GM20000 (cell line): ENCODE data around the gene GHDC.
"Not testable (repeated sequence)": the region's sequence is repeated elsewhere in the genome, so short reads cannot be mapped to it uniquely, and the experiment has no call there.

ENCODE experiments used
- DNase-seq: peaks from one replicate; pipeline ENCODE4 v3.0.0; 2012; ENCODE audit warnings: low spot score
- TF ChIP-seq, protein P1 (sequence below): IDR thresholded peaks from 2 replicates; pipeline ENCODE4 v1.5.1; 2012; ENCODE audit warnings: mild to moderate bottlenecking, control low read depth; ENCODE audit errors: extremely low read depth, missing control alignments

Gene GHDC

DNA sequence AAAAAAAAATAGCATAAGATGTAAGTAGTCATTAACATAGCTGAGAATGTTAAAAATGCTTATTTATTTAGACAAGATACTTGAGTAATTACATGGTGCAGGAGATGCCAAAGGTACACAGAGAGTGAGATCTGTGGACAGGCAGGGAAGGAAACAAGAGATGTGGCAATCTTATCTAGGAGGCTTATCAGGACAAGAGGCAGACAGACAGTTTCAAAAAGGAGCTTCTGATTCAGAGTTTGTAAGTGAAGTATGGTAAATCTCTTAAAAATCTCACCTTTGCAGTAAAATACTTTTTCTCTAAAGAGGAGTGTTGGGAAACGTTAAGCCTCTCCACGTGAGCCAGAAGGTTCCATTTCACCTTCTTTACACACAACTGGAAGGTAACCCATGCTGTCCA lies 19.9 kb upstream of the GHDC start:
- DNase-seq: no peak
- TF ChIP-seq, protein P1, sequence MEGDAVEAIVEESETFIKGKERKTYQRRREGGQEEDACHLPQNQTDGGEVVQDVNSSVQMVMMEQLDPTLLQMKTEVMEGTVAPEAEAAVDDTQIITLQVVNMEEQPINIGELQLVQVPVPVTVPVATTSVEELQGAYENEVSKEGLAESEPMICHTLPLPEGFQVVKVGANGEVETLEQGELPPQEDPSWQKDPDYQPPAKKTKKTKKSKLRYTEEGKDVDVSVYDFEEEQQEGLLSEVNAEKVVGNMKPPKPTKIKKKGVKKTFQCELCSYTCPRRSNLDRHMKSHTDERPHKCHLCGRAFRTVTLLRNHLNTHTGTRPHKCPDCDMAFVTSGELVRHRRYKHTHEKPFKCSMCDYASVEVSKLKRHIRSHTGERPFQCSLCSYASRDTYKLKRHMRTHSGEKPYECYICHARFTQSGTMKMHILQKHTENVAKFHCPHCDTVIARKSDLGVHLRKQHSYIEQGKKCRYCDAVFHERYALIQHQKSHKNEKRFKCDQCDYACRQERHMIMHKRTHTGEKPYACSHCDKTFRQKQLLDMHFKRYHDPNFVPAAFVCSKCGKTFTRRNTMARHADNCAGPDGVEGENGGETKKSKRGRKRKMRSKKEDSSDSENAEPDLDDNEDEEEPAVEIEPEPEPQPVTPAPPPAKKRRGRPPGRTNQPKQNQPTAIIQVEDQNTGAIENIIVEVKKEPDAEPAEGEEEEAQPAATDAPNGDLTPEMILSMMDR: no peak

DNA sequence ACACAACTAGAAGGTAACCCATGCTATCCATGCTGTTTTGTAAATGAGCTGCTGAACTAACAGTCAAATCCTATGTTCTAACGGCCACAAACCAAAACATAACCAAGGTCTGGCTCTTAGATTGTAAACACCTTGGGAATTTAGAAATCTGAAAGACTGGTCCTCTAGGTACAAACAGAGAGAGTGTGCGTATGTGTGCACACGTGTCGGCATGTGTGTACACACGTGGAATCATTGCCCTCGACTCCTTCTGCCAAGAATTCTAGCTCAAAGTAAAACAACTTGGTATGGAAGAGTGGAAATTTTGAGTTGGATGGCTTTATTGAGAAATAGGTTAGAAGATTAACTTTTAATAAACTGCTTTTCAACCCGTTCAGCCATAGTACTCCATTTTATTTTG lies 18.1 kb upstream of the GHDC start:
- DNase-seq: no peak
- TF ChIP-seq, protein P1: no peak

DNA sequence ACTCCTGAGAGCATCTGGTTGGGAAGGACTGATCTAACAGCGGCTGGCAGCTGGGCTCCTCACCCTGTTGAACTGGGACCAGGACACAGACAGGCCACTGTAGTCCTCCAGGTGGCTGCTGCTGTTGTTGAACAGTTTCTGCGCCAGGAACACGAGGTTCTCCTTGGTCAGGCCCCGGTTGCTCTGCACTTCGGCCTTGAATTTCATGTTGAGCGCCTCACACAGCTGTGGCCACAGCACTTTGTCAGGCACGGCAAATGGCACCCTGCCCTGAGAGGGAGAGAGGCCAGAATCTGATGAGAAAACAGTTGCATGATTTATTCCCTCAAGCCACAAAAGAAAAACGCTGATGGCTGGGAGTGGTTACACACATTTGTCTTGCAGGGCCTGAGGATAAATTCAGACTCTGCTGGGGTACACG lies 17.6 kb upstream of the GHDC start:
- DNase-seq: not testable (repeated sequence)

DNA sequence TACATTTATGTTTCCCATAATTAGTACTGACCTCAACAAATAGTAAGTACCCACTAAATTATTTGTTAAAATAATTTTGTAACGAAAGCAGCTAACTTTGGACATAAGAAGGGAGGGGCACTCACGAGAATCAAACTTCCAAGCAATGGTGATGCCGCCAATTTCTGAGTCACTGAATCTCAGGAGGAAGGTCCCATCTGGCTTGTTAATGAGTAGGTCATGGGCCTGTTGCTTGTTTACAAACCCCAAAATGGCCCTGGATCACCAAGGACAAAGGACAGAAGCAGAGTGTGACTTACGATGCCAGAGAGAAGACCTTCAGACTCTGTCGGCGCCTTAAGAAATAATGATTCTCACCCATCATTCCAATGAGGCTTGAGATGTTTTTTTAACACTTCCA lies 15.8 kb upstream of the GHDC start:
- TF ChIP-seq, protein P1: no peak
- no peak for DNase-seq

DNA sequence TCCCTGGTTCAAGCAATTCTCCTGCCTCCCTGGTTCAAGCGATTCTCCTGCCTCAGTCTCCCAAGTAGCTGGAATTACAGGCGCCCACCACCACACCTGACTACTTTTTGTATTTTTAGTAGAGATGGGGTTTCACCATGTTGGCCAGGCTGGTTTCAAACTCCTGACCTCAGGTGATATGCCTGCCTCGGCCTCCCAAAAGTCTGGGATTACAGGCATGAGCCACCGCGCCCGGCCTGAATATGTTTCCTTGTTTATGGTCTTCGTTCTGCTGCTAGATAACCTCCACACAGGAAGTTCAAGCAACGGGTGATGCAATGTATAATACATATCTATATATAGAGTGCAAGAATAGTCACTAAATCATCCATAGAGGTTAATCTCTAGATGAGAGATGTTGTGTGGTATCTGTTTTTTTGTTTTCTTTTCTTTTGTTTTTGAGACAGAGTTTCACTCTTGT lies 11.9 kb upstream of the GHDC start:
- DNase-seq: not testable (repeated sequence)

DNA sequence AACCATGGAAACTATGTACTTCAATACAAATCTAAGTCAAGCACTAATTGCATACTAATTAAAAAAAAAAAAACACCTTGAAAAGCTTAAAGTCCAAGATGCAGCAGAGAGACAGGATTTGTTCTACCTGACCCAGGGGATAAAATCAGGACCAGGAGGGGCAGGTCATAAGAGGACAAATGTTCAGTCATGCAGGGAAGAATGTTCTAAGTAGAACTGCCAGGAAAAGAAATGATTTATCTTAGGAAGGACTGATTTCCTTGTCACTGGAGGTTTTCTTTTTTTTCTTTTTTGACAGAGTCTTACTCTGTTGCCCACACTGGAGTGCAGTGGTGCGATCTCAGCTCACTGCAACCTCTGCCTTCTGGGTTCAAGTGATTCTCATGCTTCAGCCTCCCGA lies 9.1 kb upstream of the GHDC start:
- no peak for DNase-seq
- TF ChIP-seq, protein P1: no peak

DNA sequence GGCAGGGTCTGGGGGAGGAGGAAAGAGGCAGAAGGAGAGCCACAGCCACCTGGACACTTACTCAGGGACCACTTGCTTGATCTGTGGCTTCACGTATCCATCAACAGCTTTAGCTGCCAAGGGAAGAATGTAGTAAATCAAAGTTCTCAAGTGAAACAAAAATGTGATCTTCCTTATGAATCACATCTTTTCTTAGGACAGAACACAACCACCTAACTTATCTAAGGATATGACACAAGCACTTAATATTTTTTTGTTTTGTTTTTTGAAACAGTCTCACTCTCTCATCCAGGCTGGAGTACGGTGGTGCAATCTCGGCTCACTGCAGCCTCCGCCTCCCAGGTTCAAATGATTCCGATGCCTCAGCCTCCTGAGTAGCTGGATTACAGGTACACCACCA lies 8.4 kb upstream of the GHDC start:
- TF ChIP-seq, protein P1: no peak
- DNase-seq: no peak

DNA sequence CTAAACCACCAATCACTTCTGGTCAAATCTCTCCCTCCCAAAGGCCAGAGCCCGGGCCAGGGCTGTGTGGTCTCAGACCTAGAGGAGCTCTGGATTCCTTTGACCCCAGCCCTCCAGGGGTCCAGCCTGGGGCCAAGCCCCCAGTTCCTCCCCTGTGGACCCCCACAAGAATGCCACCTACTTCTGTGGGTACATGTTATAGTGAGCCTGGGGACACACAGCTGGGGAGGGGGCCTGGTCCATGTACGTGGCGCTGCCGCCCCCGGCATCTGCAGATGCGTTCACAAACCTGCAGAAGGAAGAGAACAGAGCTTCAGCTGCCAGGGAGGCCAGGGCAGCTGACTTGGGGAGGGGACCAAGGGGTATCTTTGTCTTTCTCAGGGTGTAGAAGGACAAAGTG lies 7.9 kb upstream of the GHDC start:
- TF ChIP-seq, protein P1: no peak
- DNase-seq: no peak

DNA sequence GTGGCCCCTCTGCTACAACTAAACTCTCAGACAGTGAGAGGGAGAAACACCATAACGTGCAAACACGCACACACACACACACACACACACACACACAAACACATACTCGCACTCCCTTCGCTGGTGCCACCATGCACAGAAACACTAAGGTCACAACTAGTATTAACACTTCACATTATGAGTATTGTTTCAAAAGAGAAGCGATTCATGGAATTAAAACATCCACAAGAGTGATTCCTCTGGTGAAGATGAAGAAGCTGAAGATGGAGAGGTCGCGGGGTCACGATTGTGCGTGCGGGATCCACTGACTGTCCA lies 7.1 kb upstream of the GHDC start:
- no peak for DNase-seq
- TF ChIP-seq, protein P1: no peak
